ENCODE results near the gene LARP1. TPM values are rescaled to one million over a fixed set of nuclear protein-coding genes. Genes with fewer than 3 reads are reported as not detected.

LARP1 gene
- total RNA-seq (100 to 1,000 TPM in 5 of 7 donors, 10 to 100 TPM in 2; 49.0 to 249 (median 150) TPM), polyA plus RNA-seq (100 to 1,000 TPM in 1 of 2 donors, 10 to 100 TPM in 1; 38.1 to 121 TPM)
- long read RNA-seq, donor 1, partial matches to known transcripts = 39 of 181 reads
- long read RNA-seq, donor 1, other reads (novel, unspliced or antisense) = 140 of 181 reads
- long read RNA-seq, donor 2, partial matches to known transcripts = 0 of 2 reads
- long read RNA-seq, donor 2, other reads (novel, unspliced or antisense) = 0 of 2 reads
- long read RNA-seq, donor 3, partial matches to known transcripts = 18 of 109 reads
- long read RNA-seq, donor 3, other reads (novel, unspliced or antisense) = 91 of 109 reads

DNA sequence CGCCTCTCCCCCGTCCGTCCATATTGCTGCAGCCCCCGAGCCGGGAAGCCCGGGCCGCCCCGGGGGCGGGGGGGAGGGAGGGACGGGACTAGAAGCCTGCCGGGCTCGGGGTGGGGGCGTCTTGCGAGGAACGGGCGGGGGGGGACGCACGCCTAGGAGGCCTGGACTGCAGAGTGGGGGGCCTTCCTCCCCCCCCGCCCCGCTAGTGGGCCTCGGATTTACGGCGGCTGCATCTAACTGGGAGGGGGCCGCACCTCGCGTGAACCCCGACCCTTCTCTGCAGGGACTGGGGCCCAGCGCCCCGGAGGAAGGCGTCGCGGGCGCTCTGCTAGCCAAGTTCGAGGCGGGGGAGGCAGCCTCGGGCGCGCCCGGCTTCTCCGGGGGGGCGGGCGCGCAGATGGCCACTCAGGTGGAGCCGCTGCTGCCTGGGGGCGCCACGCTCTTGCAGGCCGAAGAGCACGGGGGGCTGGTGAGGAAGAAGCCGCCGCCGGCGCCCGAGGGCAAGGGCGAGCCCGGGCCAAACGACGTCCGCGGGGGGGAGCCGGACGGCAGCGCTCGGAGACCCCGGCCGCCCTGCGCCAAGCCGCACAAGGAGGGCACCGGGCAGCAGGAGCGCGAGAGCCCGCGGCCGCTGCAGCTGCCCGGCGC is at the start of gene LARP1:
TSS of gene LARP1 (plus strand) at position 17 of the 648 bp plus-strand sequence. CDS start at position 398, 381 bp downstream.
- WGBS, 3 donors = 1 to 3% (median 1%) methylated on average over 45 to 74 of the region's 75 CpGs
- H3K4me1 ChIP-seq (ENCODE audit: insufficient read depth) = peaks cover 9% of the 10 kb centered on the region
- H3K27ac ChIP-seq = peak within 1 kb of the TSS; percentile 95 to 96
- no peaks in the 10 kb centered on the region for H3K9me3 ChIP-seq
- intact Hi-C loops (cut with DNase I) = loop anchor here (5.0 to 10.0 kb wide), 6 partner anchors 37 to 308 kb away; partner anchors contain the start of genes CNOT8 (in 4 of the 4), FAXDC2 (in 2 of the 4) and SAP30L (in 1 of the 4)
- DNase-seq = peak in 1 of 5 donors; percentile 77
- TF ChIP-seq, protein P1, sequence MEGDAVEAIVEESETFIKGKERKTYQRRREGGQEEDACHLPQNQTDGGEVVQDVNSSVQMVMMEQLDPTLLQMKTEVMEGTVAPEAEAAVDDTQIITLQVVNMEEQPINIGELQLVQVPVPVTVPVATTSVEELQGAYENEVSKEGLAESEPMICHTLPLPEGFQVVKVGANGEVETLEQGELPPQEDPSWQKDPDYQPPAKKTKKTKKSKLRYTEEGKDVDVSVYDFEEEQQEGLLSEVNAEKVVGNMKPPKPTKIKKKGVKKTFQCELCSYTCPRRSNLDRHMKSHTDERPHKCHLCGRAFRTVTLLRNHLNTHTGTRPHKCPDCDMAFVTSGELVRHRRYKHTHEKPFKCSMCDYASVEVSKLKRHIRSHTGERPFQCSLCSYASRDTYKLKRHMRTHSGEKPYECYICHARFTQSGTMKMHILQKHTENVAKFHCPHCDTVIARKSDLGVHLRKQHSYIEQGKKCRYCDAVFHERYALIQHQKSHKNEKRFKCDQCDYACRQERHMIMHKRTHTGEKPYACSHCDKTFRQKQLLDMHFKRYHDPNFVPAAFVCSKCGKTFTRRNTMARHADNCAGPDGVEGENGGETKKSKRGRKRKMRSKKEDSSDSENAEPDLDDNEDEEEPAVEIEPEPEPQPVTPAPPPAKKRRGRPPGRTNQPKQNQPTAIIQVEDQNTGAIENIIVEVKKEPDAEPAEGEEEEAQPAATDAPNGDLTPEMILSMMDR (IDR thresholded peaks at IDR 0.05) = no peak
- TF ChIP-seq EP300 (IDR thresholded peaks at IDR 0.05) = no peak
- no peak for TF ChIP-seq POLR2A (IDR thresholded peaks at IDR 0.05)
- H3K4me3 ChIP-seq = peak within 1 kb of the TSS; percentile 99
- H3K27me3 ChIP-seq = no peaks in the 10 kb centered on the region
- no peaks in the 10 kb centered on the region for H3K36me3 ChIP-seq

GRCh38 chr5:154706416-154706815 is 48.8 kb upstream of the LARP1 start:
- TF ChIP-seq, protein P1 (IDR thresholded peaks at IDR 0.05) = no peak
- TF ChIP-seq EP300 (IDR thresholded peaks at IDR 0.05) (no peak), POLR2A (IDR thresholded peaks at IDR 0.05) (no peak)
- DNase-seq = no peak
- H3K27me3 ChIP-seq = no peaks in the 10 kb centered on the region
- no peaks in the 10 kb centered on the region for H3K4me1 ChIP-seq (ENCODE audit: insufficient read depth)
- 93 to 100% (median 95%) methylated on average over 1 of the region's 1 CpG for WGBS, 3 donors
- H3K36me3 ChIP-seq = no peaks in the 10 kb centered on the region
- no peak overlapping the region for H3K4me3 ChIP-seq
- intact Hi-C loops (cut with DNase I) = no loop called here
- H3K9me3 ChIP-seq = no peaks in the 10 kb centered on the region
- H3K27ac ChIP-seq = no peak overlapping the region

- intact Hi-C loops (cut with DNase I) = no loop called here
These were observed 47.5 kb upstream of the LARP1 start for GRCh38 chr5:154707641-154708040.

DNA sequence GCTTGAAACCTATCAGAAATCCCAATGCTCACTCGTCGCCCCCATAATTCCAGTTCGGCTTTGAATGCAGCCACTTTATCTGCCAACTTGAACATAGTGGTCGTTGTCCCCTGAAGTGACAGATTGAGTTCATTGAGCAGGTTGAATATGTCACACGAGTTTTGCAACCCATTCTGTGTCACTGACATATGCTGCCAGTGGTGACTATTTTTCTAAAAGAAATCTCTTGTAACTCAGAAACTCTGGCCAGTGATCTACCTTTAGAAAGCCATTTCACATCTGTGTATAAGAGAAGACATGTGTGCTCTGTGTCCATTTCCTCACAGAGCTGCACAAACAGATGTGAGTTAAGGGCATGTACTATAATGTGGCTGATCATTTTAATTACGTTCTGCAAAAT is 47.0 kb upstream of the LARP1 start:
- intact Hi-C loops (cut with DNase I) = no loop called here
- WGBS, 3 donors = 79 to 89% (median 81%) methylated on average over 6 of the region's 6 CpGs
- no peaks in the 10 kb centered on the region for H3K9me3 ChIP-seq

More at GRCh38 chr5:154707641-154708040, 47.5 kb upstream of the LARP1 start:
- Histone ChIP-seq H3K27me3 (no peaks in the 10 kb centered on the region), H3K36me3 (no peaks in the 10 kb centered on the region), H3K4me3 (no peak overlapping the region), H3K9me3 (no peaks in the 10 kb centered on the region), H3K27ac (no peak overlapping the region), H3K4me1 (ENCODE audit: insufficient read depth) (no peaks in the 10 kb centered on the region)
- TF ChIP-seq POLR2A (IDR thresholded peaks at IDR 0.05) (no peak), EP300 (IDR thresholded peaks at IDR 0.05) (no peak)
- TF ChIP-seq, protein P1 (IDR thresholded peaks at IDR 0.05) = no peak
- no peak for DNase-seq
- WGBS, 3 donors = 74 to 90% (median 76%) methylated on average over 5 of the region's 5 CpGs

More for the DNA sequence above, 47.0 kb upstream of the LARP1 start:
- no peak for DNase-seq
- H3K4me1 ChIP-seq (ENCODE audit: insufficient read depth) = no peaks in the 10 kb centered on the region
- no peaks in the 10 kb centered on the region for H3K27me3 ChIP-seq
- H3K27ac ChIP-seq = no peak overlapping the region
- TF ChIP-seq, protein P1 (IDR thresholded peaks at IDR 0.05) = no peak
- TF ChIP-seq POLR2A (IDR thresholded peaks at IDR 0.05) (no peak), EP300 (IDR thresholded peaks at IDR 0.05) (no peak)
- no peak overlapping the region for H3K4me3 ChIP-seq
- H3K36me3 ChIP-seq = no peaks in the 10 kb centered on the region
